Right renal pelvis (tissue), 4 donors: Measurements from ENCODE around the gene NCF2. TPM values are rescaled to one million over a fixed set of nuclear protein-coding genes. Genes with fewer than 3 reads are reported as not detected.
"Not testable (repeated sequence)": the region's sequence is repeated elsewhere in the genome, so short reads cannot be mapped to it uniquely, and the experiment has no call there.

Experiments
- DNase-seq, 4 donors: peaks; one replicate each; pipeline ENCODE4 v3.0.0-alpha.2; 2013; ENCODE audit warnings: low read depth in 4 of 4, low spot score in 3 of 4, missing footprints in 1 of 4
- polyA plus RNA-seq, 4 donors: library from polyadenylated mRNA; unstranded; fragments of 120-200 nt; gene quantifications; one replicate each; pipeline ENCODE4 v1.2.1, GENCODE V29; 2013; ENCODE audit not compliant: insufficient read length in 4 of 4

NCF2 gene
- polyA plus RNA-seq, 4 donors, result 2.7 to 4.9 (median 3.2) TPM

DNA sequence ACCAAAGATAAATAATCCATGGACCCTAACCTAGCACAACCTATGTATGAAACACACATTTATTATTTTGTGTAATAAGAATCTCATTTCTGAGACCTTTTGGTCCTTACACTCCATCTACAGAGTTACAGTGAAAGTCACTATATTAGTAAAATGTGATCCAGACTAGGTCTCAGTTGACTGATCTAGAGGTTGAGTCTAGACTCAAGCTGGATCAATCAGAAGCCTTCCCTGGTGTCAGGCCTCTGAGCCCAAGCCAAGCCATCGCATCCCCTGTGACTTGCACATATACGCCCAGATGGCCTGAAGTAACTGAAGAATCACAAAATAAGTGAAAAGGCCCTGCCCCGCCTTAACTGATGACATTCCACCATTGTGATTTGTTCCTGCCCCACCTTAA is 22.7 kb upstream of the NCF2 start:
- not testable (repeated sequence) for DNase-seq

GRCh38 chr1:183612407-183612806 is 22.1 kb upstream of the NCF2 start:
- DNase-seq, result no peak

GRCh38 chr1:183611021-183611420 is 20.8 kb upstream of the NCF2 start:
- DNase-seq, result no peak

- no peak for DNase-seq
Observed at GRCh38 chr1:183609759-183610452, 19.6 kb upstream of the NCF2 start.

DNA sequence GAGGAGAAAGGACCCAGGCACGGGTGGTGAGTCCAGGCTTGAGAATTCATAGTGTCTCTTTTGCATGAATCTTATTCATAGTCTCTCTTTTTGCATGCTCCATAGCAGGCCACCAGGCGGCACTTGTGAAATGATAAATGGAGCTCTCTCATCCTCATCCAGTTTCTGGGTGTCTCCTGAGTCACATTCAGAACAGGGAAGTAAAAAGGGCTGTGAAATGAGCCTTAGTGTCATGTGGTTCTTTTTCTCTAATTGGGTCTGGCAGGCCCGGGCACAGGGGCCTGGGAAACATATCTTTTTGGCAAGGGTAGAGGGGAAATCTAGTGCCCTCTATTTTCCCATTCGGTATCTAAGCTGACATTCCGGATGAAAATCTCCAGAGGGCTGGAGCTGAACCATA is 19.1 kb upstream of the NCF2 start:
- no peak for DNase-seq

GRCh38 chr1:183607322-183607980 is 17.2 kb upstream of the NCF2 start:
- no peak for DNase-seq

GRCh38 chr1:183605904-183606303 is 15.6 kb upstream of the NCF2 start:
- no peak for DNase-seq

DNA sequence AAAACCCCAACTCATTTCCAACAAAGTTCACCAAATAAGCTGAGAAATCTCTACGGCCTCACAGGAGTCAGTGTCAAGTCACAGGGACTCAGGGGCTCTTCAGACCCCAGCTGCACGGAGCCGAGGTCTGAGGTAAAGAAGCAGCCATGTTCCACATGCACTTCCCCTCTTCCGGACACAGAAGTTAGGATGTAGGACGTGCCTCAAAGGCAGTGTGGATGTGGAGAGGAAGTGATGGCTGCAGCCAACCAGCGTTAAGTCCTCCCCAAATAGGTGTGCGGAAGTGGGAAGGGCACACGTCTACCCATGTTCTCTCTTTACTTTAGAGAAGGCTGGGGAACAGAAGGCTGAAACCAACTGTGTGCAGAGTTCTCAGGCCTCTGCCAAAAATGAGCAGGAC is 14.6 kb upstream of the NCF2 start:
- DNase-seq, result no peak

- no peak for DNase-seq
Observed at GRCh38 chr1:183604038-183604808, 14.0 kb upstream of the NCF2 start.

GRCh38 chr1:183602510-183602909 is 12.3 kb upstream of the NCF2 start:
- no peak for DNase-seq

DNA sequence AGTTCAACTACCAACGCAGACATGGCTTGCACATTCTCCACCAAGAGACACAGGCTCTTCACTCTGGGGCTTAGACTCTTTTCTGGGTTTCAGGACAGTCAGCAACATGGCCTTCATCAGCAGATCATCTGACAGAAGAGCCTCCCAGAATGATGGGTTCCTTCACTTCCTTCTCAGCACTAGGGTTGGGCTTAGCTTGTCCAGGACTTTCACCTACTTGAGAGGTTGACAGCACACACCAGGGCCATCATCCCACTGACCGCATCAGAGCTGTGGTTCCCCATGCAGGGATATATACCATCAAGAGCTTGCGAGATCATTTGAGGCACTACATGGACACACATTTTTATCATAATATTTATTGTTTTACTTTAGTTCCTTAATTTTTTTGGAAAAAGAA is 10.4 kb upstream of the NCF2 start:
- DNase-seq, result no peak

DNA sequence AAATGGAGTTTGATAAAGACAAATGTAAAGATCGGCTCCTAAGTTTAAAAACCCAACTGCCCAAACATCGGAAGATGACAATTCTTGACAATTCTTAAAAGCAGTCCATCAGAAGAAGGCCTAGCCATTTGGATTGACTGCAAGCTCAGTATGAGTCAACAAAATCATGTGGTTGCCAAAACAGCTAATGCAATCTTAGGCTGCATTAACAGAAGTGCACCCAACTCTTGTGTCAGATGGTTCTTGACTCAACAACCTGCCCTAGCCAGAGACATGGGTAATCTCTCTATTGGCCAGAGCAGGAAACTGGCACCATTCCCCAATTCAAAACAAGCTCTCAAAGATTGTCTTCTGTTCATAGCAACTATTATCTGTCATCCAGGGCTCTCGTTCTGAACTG is 9.9 kb upstream of the NCF2 start:
- no peak for DNase-seq

- no peak for DNase-seq
Observed at GRCh38 chr1:183598386-183598785, 8.1 kb upstream of the NCF2 start.

DNA sequence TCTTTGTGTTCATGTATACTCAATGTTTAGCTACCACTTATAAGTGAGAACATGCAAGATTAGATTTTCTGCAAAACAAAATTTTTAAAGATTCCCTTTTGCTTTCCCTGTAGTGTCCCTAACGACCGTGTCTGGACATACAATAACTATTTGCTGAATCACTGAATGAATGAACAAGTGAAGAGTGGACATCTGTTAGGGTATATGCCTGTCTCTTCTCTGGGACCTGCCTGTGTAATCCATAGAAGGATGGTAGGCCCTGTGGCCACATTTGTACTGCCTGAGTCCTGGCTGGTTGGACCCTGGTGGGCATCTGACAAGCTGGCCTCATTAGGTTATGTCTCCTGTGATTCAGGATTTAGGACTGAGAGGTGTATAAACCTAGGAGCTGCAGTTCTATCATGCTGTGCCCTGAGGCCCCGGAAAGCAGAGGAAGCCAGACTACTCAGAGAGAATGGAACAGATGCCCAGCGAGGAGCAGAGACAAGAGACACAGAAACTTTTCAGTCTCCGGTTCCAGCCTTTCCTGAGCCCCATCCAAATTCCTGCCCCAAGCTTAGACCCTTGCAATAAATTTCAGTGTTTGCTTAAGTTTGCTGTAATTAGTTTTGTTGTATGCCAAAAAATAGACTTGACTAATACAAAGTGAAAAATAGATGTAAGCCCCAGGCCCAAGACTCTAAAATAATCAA is 7.5 kb upstream of the NCF2 start:
- DNase-seq, result no peak

GRCh38 chr1:183596500-183596899 is 6.2 kb upstream of the NCF2 start:
- DNase-seq, result no peak

- DNase-seq, result no peak
Observed at GRCh38 chr1:183595537-183595936, 5.3 kb upstream of the NCF2 start.

DNA sequence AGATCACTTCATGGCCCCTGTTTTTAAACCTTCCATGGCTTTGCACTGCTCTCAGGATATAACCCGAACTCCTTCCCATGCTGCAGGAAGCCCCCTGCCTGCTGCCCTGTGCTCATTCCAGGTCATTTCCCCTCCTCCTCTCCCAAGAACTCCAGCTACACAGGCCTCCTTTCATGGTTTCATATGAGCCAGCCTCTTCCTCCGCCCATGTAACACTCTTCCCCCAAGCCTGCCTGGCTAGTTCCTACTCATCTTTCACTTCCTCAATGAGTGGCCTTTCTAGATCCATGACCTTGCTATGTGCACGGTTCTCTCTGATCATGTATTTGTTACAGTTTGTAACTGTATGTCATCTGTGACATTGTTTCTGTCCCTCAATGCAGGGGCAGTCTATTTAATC is 3.1 kb upstream of the NCF2 start:
- DNase-seq, result no peak

GRCh38 chr1:183592733-183593132 is 2.5 kb upstream of the NCF2 start:
- DNase-seq, result no peak

- DNase-seq, result no peak
Observed at GRCh38 chr1:183589874-183590243, 400 bp downstream of the NCF2 start.

- DNase-seq, result no peak
Observed at GRCh38 chr1:183589384-183589783, 875 bp downstream of the NCF2 start.

DNA sequence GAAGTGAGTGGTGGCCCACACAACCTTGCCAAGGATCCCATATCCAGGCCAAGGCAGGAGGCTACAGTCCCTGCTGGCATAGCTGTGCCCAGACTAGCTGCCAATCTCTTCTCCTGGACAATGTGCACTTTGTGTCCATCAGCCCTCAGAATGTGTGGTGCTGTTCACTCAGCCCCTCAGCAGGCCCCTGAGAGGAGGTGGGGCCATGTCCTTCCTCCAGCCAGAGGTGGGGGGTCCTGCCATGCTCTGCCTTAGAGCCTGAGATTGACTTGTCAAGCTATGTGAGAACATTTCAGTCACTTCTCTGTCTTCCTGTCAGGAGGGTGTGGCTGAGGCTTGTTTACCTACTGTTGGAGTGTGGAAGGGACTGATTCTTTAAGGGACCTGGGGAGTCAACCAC is 1.4 kb downstream of the NCF2 start:
- no peak for DNase-seq
